GM23248 (cell line): ENCODE measurements around the gene TCF7L2.

Source experiments
- EZH2 ChIP-seq: fragments of 200-600 bp; sonication (generic); IDR thresholded peaks from 2 replicates; pipeline ENCODE4 v1.6.1; 2018; ENCODE audit warnings: antibody characterized with exemption, mild to moderate bottlenecking; ENCODE audit not compliant: insufficient read depth, poor library complexity, severe bottlenecking
- EZH2phosphoT487 ChIP-seq: fragments of 200-600 bp; sonication (generic); IDR thresholded peaks from 2 replicates; pipeline ENCODE4 v1.6.1; 2018; ENCODE audit warnings: antibody characterized with exemption, moderate library complexity, mild to moderate bottlenecking, low read depth; ENCODE audit not compliant: insufficient read depth

DNA sequence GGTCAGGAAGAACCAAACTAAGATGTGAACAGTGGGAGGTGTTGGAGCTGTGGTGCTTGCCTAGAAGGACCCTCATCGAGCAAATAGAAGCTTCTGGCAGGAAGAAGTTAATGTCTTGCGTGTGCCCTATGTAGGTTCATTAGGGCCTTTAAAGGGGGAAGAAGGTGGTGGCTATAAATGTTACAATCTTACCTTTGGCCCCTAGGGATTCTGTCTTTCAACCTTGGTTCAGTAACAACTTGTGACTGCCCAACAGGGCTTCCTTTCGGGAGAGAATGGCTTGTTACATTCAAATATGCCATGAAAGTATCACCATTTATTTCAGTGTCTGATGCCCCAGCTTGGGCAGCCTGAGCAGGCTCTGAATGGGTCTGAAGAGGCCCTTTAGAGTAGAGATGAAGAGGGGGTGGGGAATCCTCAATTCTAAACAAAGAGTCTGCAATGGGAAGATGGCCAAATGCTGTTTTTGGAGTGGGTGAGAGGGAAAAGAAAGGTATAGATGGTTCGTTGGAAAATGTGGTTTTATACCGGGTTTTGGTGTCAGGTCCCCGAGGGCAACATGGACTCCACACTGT is 108.0 kb downstream of the TCF7L2 start:
- TF ChIP-seq EZH2 (no peak), EZH2phosphoT487 (no peak)
